Measurements from ENCODE around the gene TMEM98. TPM values are rescaled to one million over a fixed set of nuclear protein-coding genes. Genes with fewer than 3 reads are reported as not detected.
"Not testable (repeated sequence)": the region's sequence is repeated elsewhere in the genome, so short reads cannot be mapped to it uniquely, and the experiment has no call there.

The TMEM98 gene
- total RNA-seq, 2 donors from 2014 or later = 98.3 to 206 TPM

GRCh38 chr17:32976605-32977004, 48.7 kb downstream of the TMEM98 start:
- H3K4me1 ChIP-seq (replicated peaks) = no peaks in the 10 kb centered on the region
- H3K27me3 ChIP-seq (replicated peaks; ENCODE audit: insufficient read depth) = no peaks in the 10 kb centered on the region
- WGBS = 89% methylated on average over 1 of the region's 1 CpG
- no peak overlapping the region for H3K4me3 ChIP-seq
- no peak for TF ChIP-seq CTCF (IDR thresholded peaks at IDR 0.05)
- no peak for TF ChIP-seq POLR2A (IDR thresholded peaks at IDR 0.05)
- TF ChIP-seq POLR2AphosphoS5 (IDR thresholded peaks at IDR 0.05) = no peak
- DNase-seq (ENCODE audit: low spot score) = no peak
- no peak overlapping the region for H3K27ac ChIP-seq
- H3K9me3 ChIP-seq = no peaks in the 10 kb centered on the region
- intact Hi-C loops (cut with DNase I) = no loop called here
- no peaks in the 10 kb centered on the region for H3K36me3 ChIP-seq

DNA sequence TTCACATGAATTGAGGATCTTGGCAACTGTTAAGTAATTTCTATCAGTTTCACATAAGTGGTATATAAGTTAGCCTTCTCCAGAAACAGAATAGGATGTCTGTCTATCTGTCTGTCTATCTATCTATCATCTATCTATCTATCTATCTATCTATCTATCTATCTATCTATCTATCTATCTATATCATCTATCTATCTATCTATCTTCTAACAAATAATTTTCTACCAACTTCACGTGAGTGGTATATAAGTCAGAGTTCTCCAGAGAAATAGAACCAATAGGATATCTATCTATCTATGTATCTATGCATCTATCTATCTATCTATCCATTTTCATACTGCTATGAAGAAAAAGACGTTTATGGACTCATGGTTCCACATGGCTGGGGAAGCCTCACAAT, 52.3 kb downstream of the TMEM98 start:
- TF ChIP-seq POLR2AphosphoS5 (IDR thresholded peaks at IDR 0.05) = no peak
- TF ChIP-seq CTCF (IDR thresholded peaks at IDR 0.05) = no peak
- TF ChIP-seq POLR2A (IDR thresholded peaks at IDR 0.05) = no peak
- no peak overlapping the region for H3K27ac ChIP-seq
- no peaks in the 10 kb centered on the region for H3K9me3 ChIP-seq
- H3K4me1 ChIP-seq (replicated peaks) = no peaks in the 10 kb centered on the region
- 64% methylated on average over 2 of the region's 2 CpGs for WGBS
- intact Hi-C loops (cut with DNase I) = no loop called here
- no peaks in the 10 kb centered on the region for H3K27me3 ChIP-seq (replicated peaks; ENCODE audit: insufficient read depth)
- no peaks in the 10 kb centered on the region for H3K36me3 ChIP-seq
- no peak overlapping the region for H3K4me3 ChIP-seq
- DNase-seq (ENCODE audit: low spot score) = no peak

DNA sequence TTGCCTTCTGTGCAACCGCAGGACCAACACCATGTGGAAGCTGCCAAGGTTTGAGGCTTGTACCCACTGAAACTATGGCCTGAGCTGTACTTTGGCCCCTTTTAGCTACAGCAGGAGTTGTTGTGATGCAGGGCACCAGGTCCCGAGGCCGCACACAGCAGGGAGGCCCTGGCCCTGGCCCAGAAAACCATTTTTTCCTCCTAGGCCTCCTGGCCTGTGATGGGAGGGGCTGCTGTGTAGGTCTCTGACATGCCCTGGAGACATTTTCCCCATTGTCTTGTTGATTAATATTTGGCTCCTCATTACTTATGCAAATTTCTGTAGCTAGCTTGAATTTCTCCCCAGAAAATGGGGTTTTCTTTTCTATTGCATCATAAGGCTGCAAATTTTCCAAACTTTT, 53.7 kb downstream of the TMEM98 start:
- DNase-seq (ENCODE audit: low spot score); H3K4me1 ChIP-seq (replicated peaks); H3K36me3 ChIP-seq; H3K4me3 ChIP-seq; H3K9me3 ChIP-seq; intact Hi-C loops (cut with DNase I); H3K27me3 ChIP-seq (replicated peaks; ENCODE audit: insufficient read depth); H3K27ac ChIP-seq: not testable (repeated sequence)
- 80% methylated on average over 3 of the region's 3 CpGs for WGBS

DNA sequence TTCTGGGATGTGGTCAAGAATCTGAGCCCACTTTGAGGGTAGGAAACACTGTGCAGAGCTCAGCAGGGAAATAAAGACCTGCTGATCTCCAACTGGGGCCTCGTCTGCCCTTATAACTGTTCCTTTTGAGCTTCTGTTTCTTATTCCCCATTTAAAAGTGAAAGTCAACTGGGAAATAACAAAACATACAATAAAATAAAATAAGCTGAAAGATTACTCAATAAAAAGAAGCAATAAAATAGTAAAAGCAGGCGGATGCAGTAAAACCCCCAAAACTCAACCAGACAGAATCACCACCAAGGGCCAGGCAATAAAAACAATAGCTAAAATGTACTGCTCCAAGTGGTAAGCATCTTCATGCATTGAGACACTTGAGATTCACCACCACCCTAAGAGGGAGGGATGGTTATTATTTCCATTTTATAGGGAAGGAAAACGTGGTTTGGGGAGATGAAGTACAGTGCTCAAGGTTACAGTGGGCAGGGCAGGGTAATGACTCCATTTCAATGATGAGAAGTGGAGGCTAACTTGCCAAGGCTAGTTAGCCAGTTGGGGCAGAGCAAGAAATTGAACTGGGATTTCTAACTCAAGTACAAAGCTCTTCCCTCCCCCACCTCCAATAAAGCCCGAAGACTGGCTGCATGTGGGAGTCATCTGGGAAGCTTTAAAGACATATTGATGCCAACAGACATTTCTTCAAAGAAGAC, 57.2 kb downstream of the TMEM98 start:
- no peak overlapping the region for H3K27ac ChIP-seq
- no peak overlapping the region for H3K4me3 ChIP-seq
- DNase-seq (ENCODE audit: low spot score) = no peak
- H3K27me3 ChIP-seq (replicated peaks; ENCODE audit: insufficient read depth) = no peaks in the 10 kb centered on the region
- no peak for TF ChIP-seq POLR2AphosphoS5 (IDR thresholded peaks at IDR 0.05)
- no peak for TF ChIP-seq CTCF (IDR thresholded peaks at IDR 0.05)
- no peak for TF ChIP-seq POLR2A (IDR thresholded peaks at IDR 0.05)
- H3K4me1 ChIP-seq (replicated peaks) = no peaks in the 10 kb centered on the region
- no peaks in the 10 kb centered on the region for H3K36me3 ChIP-seq
- intact Hi-C loops (cut with DNase I) = no loop called here
- H3K9me3 ChIP-seq = no peaks in the 10 kb centered on the region
- WGBS = 30% methylated on average over 4 of the region's 4 CpGs

DNA sequence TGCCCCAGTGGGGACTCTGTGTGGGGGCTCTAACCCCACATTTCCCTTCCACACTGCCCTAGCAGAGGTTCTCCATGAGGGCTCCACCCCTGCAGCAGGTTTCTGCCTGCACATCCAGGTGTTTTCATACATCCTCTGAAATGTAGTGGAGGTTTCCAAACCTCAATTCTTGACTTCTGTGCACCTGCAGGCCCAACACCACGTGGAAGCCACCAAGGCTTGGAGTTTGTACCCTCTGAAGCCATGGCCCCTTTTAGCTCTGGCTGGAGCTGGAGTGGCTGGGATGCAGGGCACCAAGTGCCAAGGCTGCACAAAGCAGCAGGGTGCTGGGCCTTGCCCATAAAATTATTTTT, 59.5 kb downstream of the TMEM98 start:
- H3K4me3 ChIP-seq; H3K36me3 ChIP-seq; H3K27ac ChIP-seq; intact Hi-C loops (cut with DNase I); H3K9me3 ChIP-seq; DNase-seq (ENCODE audit: low spot score); H3K4me1 ChIP-seq (replicated peaks); H3K27me3 ChIP-seq (replicated peaks; ENCODE audit: insufficient read depth): not testable (repeated sequence)
- 22% methylated on average over 1 of the region's 1 CpG for WGBS

DNA sequence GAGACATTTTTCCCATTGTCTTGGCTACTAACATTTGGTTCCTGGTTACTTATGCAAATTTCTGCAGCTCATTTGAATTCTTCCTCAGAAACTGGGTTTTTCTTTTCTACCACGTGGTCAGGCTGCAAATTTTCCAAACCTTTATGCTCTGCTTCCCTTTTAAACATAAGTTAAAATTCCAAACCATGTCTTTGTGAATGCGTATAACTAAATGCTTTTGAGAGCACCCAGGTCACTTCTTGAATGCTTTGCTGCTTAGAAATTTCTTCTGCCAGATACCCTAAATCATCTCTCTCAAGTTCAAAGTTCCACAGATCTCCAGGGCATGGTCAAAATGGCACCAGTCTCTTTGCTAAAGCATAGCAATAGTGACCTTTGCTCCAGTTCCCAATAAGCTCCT, 59.9 kb downstream of the TMEM98 start:
- intact Hi-C loops (cut with DNase I); H3K4me1 ChIP-seq (replicated peaks); H3K36me3 ChIP-seq; H3K27ac ChIP-seq; H3K27me3 ChIP-seq (replicated peaks; ENCODE audit: insufficient read depth); DNase-seq (ENCODE audit: low spot score); H3K9me3 ChIP-seq; H3K4me3 ChIP-seq: not testable (repeated sequence)
- WGBS = 63% methylated on average over 2 of the region's 2 CpGs

All from prostate gland (tissue), 2 donors.